Large intestine (tissue), 3 donors: Measurements from ENCODE around the gene ZNF385B. TPM values are rescaled to one million over a fixed set of nuclear protein-coding genes. Genes with fewer than 3 reads are reported as not detected.

Experiments used
- DNase-seq, 2 donors: peaks; one replicate each; pipeline versions ENCODE4 v3.0.0 to v3.0.0-alpha.2; 2013
- H3K27ac ChIP-seq: one replicate; pipeline ENCODE4 v1.5.1; 2013; ENCODE audit warnings: low read length
- H3K27me3 ChIP-seq: 2 replicates; pipeline ENCODE4 v1.6.1; 2013; ENCODE audit warnings: low read length; ENCODE audit not compliant: control insufficient read depth, insufficient read depth
- H3K36me3 ChIP-seq: 2 replicates; pipeline ENCODE4 v1.6.1; 2013; ENCODE audit warnings: low read length; ENCODE audit not compliant: control insufficient read depth, insufficient read depth
- H3K4me1 ChIP-seq: one replicate; pipeline ENCODE4 v1.6.1; 2013; ENCODE audit warnings: low read length; ENCODE audit not compliant: control insufficient read depth, insufficient read depth
- H3K4me3 ChIP-seq: one replicate; pipeline ENCODE4 v1.5.1; 2013; ENCODE audit warnings: low read length
- H3K9me3 ChIP-seq: one replicate; pipeline ENCODE4 v1.6.1; 2013; ENCODE audit warnings: mild to moderate bottlenecking, low read depth, low read length, moderate library complexity; ENCODE audit not compliant: control insufficient read depth
- WGBS: methylation state at CpG from one replicate; pipeline ENCODE4 v1.1.5; 2013; ENCODE audit warnings: low lambda C conversion rate; ENCODE audit not compliant: insufficient coverage; 5-methylcytosine and 5-hydroxymethylcytosine counted together
- polyA plus RNA-seq: library from polyadenylated mRNA; unstranded; fragments of 120-200 nt; gene quantifications from one replicate; pipeline ENCODE4 v1.2.1, GENCODE V29; 2013

The ZNF385B gene
- polyA plus RNA-seq, 1 donor: 2.0 TPM

- Histone ChIP-seq H3K27ac (no peak overlapping the region), H3K36me3 (no peaks in the 10 kb centered on the region), H3K4me1 (peaks cover 13% of the 10 kb centered on the region), H3K27me3 (no peaks in the 10 kb centered on the region), H3K9me3 (no peaks in the 10 kb centered on the region), H3K4me3 (no peak overlapping the region)
- no peak for DNase-seq
- no CpG with 5 or more reads among the region's 4 CpGs for WGBS
Measured at GRCh38 chr2:179571721-179572120, 289.7 kb downstream of the ZNF385B start.

GRCh38 chr2:179571252-179571651 is 290.2 kb downstream of the ZNF385B start:
- Histone ChIP-seq H3K4me3 (no peak overlapping the region), H3K27ac (no peak overlapping the region)
- no CpG with 5 or more reads among the region's 1 CpG for WGBS

GRCh38 chr2:179569831-179570233 is 291.6 kb downstream of the ZNF385B start:
- no peak overlapping the region for H3K4me3 ChIP-seq
- no peaks in the 10 kb centered on the region for H3K36me3 ChIP-seq
- H3K27ac ChIP-seq: peak overlapping the region; percentile 79
- no peaks in the 10 kb centered on the region for H3K27me3 ChIP-seq
- peak; percentile 76 to 83 for DNase-seq
- WGBS: no CpG with 5 or more reads among the region's 1 CpG
- peaks cover 13% of the 10 kb centered on the region for H3K4me1 ChIP-seq
- H3K9me3 ChIP-seq: no peaks in the 10 kb centered on the region

More at GRCh38 chr2:179571252-179571651, 290.2 kb downstream of the ZNF385B start:
- peak in 1 of 2 donors; percentile 6 for DNase-seq
- H3K36me3 ChIP-seq: no peaks in the 10 kb centered on the region
- H3K9me3 ChIP-seq: no peaks in the 10 kb centered on the region
- H3K27me3 ChIP-seq: no peaks in the 10 kb centered on the region
- peaks cover 13% of the 10 kb centered on the region for H3K4me1 ChIP-seq

GRCh38 chr2:179565807-179566206 is 295.6 kb downstream of the ZNF385B start:
- Histone ChIP-seq H3K4me3 (no peak overlapping the region), H3K4me1 (peaks cover 10% of the 10 kb centered on the region), H3K9me3 (no peaks in the 10 kb centered on the region), H3K27me3 (no peaks in the 10 kb centered on the region), H3K27ac (no peak overlapping the region), H3K36me3 (no peaks in the 10 kb centered on the region)
- WGBS: 50% methylated on average over 2 of the region's 2 CpGs
- DNase-seq: no peak

- H3K27ac ChIP-seq: no peak overlapping the region
- WGBS: 0% methylated on average over 2 of the region's 8 CpGs
- peak in 1 of 2 donors; percentile 21 for DNase-seq
Measured at GRCh38 chr2:179562330-179562885, 299.0 kb downstream of the ZNF385B start.

GRCh38 chr2:179561702-179562101 is 299.7 kb downstream of the ZNF385B start:
- DNase-seq: peak in 1 of 2 donors; percentile 11
- Histone ChIP-seq H3K36me3 (no peaks in the 10 kb centered on the region), H3K9me3 (no peaks in the 10 kb centered on the region), H3K4me1 (peaks cover 3% of the 10 kb centered on the region), H3K27me3 (no peaks in the 10 kb centered on the region), H3K27ac (no peak overlapping the region), H3K4me3 (no peak overlapping the region)
- WGBS: no CpG with 5 or more reads among the region's 2 CpGs

More at GRCh38 chr2:179562330-179562885, 299.0 kb downstream of the ZNF385B start:
- Histone ChIP-seq H3K27me3 (no peaks in the 10 kb centered on the region), H3K4me1 (peaks cover 3% of the 10 kb centered on the region), H3K36me3 (no peaks in the 10 kb centered on the region), H3K4me3 (no peak overlapping the region), H3K9me3 (no peaks in the 10 kb centered on the region)

GRCh38 chr2:179560257-179560735 is 301.1 kb downstream of the ZNF385B start:
- Histone ChIP-seq H3K9me3 (no peaks in the 10 kb centered on the region), H3K4me3 (no peak overlapping the region), H3K27ac (no peak overlapping the region), H3K4me1 (peaks cover 3% of the 10 kb centered on the region), H3K36me3 (no peaks in the 10 kb centered on the region), H3K27me3 (no peaks in the 10 kb centered on the region)
- no peak for DNase-seq
- WGBS: no CpG with 5 or more reads among the region's 1 CpG

- Histone ChIP-seq H3K4me1 (peaks cover 3% of the 10 kb centered on the region), H3K36me3 (no peaks in the 10 kb centered on the region), H3K4me3 (no peak overlapping the region), H3K27me3 (no peaks in the 10 kb centered on the region), H3K27ac (no peak overlapping the region), H3K9me3 (no peaks in the 10 kb centered on the region)
- no peak for DNase-seq
- WGBS: 94% methylated on average over 2 of the region's 4 CpGs
Measured at GRCh38 chr2:179559108-179559806, 302.2 kb downstream of the ZNF385B start.

GRCh38 chr2:179558010-179558934 is 303.1 kb downstream of the ZNF385B start:
- H3K9me3 ChIP-seq: no peaks in the 10 kb centered on the region
- peak in 1 of 2 donors; percentile 40 for DNase-seq
- no peak overlapping the region for H3K4me3 ChIP-seq
- no CpG with 5 or more reads among the region's 2 CpGs for WGBS
- H3K36me3 ChIP-seq: no peaks in the 10 kb centered on the region
- no peaks in the 10 kb centered on the region for H3K27me3 ChIP-seq
- peaks cover 3% of the 10 kb centered on the region for H3K4me1 ChIP-seq
- peak overlapping the region; percentile 9 for H3K27ac ChIP-seq

GRCh38 chr2:179556425-179556824 is 305.0 kb downstream of the ZNF385B start:
- Histone ChIP-seq H3K27ac (no peak overlapping the region), H3K36me3 (no peaks in the 10 kb centered on the region), H3K4me1 (peaks cover 3% of the 10 kb centered on the region), H3K9me3 (no peaks in the 10 kb centered on the region), H3K27me3 (no peaks in the 10 kb centered on the region), H3K4me3 (no peak overlapping the region)
- WGBS: 83% methylated on average over 1 of the region's 6 CpGs
- DNase-seq: no peak
